Uterus (tissue), 4 donors: ENCODE data around the gene DGKG. TPM values are rescaled to one million over a fixed set of nuclear protein-coding genes. Genes with fewer than 3 reads are reported as not detected.

Experiments
- DNase-seq, 2 donors: peaks; one replicate each; pipeline ENCODE4 v3.0.0-alpha.2; 2019 to 2020
- H3K27ac ChIP-seq, 2 donors: fragments of 200-600 bp; sonication (generic); 1 replicate in 1 of 2; 2 replicates in 1 of 2; pipeline ENCODE4 v1.5.1; 2016 to 2018
- H3K27me3 ChIP-seq, 2 donors: fragments of 200-600 bp; sonication (generic); one replicate each; pipeline ENCODE4 v1.5.1; 2018 to 2019; ENCODE audit warnings: control low read depth in 1 of 2
- H3K36me3 ChIP-seq, 2 donors: fragments of 200-600 bp; sonication (generic); one replicate each; pipeline ENCODE4 v1.5.1; 2019; ENCODE audit warnings: control low read depth in 1 of 2
- H3K4me1 ChIP-seq, 2 donors: fragments of 200-600 bp; sonication (generic); one replicate each; pipeline ENCODE4 v1.5.1; 2018 to 2019; ENCODE audit warnings: control low read depth in 1 of 2
- H3K4me3 ChIP-seq, 2 donors: fragments of 200-600 bp; sonication (generic); 1 replicate in 1 of 2; 2 replicates in 1 of 2; pipeline ENCODE4 v1.5.1; 2018 to 2019; ENCODE audit warnings: mild to moderate bottlenecking in 1 of 2
- H3K9me3 ChIP-seq, 2 donors: fragments of 200-600 bp; sonication (generic); one replicate each; pipeline ENCODE4 v1.5.1; 2019; ENCODE audit warnings: control low read depth in 1 of 2
- POLR2A ChIP-seq, 2 donors: fragments of 450-650 bp; IDR thresholded peaks; one replicate each; pipeline ENCODE4 v1.6.1; 2016; ENCODE audit warnings: antibody characterized with exemption in 2 of 2, mild to moderate bottlenecking in 1 of 2, moderate library complexity in 1 of 2
- intact Hi-C: fragments of 100-400 bp; cut with DNase I; formaldehyde crosslinking; loops from one replicate; pipeline ENCODE4 v1.15.1; 2023; ENCODE audit warnings: low total_unique reads
- total RNA-seq, 4 donors: library from RNA; depleted of rRNA in 3 of 4; stranded (reverse); fragments of >200 nt in 3 of 4; gene quantifications; one replicate each; pipeline versions ENCODE4 v1.1.0 to v1.2.4, GENCODE V29; 2014 to 2023
- TF ChIP-seq, protein P1 (sequence below), 4 experiments: fragments of 200-600 bp in 2 of 4; fragments of 450-650 bp in 2 of 4; sonication (generic) in 2 of 4; IDR thresholded peaks; one replicate each; pipeline ENCODE4 v1.5.1; 2016 to 2019; ENCODE audit warnings: antibody characterized with exemption in 4 of 4, mild to moderate bottlenecking in 2 of 4, moderate library complexity in 1 of 4
- donor health status: DM: yes; HTN: yes; CAD: no.

The DGKG gene
- total RNA-seq, 4 donors from 2014 or later, result 1.9 to 10.8 (median 6.7) TPM

DNA sequence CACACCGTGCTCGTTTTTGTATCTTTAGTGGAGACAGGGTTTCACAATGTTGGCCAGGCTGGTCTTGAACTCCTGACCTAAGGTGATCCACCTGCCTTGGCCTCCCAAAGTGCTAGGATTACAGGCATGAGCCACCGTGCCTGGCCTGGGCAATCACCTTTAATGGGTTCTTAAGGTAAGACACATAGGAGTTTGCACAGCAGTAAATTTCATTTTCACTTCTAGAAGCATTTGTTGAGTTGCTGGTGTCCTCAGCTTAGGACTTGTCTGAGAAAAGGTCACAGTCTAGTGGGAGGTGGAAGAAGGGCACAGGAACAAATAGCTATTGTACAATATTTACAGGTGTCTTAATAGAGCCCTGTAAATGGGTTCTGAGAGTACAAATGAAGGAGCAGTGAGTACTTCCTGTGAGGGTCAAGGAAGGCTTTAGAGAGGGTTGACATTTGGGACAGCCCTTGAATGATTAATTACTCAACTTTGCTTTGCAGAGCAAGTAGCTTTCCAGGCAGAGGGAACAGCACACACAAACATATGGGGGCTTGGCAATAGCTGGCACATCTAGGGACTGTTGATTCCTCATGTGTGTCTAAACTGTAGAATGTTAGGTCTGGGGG, 244.4 kb downstream of the DGKG start:
- Histone ChIP-seq H3K27ac (no peak overlapping the region), H3K27me3 (no peaks in the 10 kb centered on the region), H3K4me3 (no peak overlapping the region), H3K9me3 (no peaks in the 10 kb centered on the region), H3K36me3 (no peaks in the 10 kb centered on the region), H3K4me1 (no peaks in the 10 kb centered on the region)
- TF ChIP-seq, protein P1, sequence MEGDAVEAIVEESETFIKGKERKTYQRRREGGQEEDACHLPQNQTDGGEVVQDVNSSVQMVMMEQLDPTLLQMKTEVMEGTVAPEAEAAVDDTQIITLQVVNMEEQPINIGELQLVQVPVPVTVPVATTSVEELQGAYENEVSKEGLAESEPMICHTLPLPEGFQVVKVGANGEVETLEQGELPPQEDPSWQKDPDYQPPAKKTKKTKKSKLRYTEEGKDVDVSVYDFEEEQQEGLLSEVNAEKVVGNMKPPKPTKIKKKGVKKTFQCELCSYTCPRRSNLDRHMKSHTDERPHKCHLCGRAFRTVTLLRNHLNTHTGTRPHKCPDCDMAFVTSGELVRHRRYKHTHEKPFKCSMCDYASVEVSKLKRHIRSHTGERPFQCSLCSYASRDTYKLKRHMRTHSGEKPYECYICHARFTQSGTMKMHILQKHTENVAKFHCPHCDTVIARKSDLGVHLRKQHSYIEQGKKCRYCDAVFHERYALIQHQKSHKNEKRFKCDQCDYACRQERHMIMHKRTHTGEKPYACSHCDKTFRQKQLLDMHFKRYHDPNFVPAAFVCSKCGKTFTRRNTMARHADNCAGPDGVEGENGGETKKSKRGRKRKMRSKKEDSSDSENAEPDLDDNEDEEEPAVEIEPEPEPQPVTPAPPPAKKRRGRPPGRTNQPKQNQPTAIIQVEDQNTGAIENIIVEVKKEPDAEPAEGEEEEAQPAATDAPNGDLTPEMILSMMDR (IDR thresholded peaks at IDR 0.05), result no peak
- no peak for TF ChIP-seq POLR2A (IDR thresholded peaks at IDR 0.05)
- no peak for DNase-seq
- intact Hi-C loops, result no loop called here

DNA sequence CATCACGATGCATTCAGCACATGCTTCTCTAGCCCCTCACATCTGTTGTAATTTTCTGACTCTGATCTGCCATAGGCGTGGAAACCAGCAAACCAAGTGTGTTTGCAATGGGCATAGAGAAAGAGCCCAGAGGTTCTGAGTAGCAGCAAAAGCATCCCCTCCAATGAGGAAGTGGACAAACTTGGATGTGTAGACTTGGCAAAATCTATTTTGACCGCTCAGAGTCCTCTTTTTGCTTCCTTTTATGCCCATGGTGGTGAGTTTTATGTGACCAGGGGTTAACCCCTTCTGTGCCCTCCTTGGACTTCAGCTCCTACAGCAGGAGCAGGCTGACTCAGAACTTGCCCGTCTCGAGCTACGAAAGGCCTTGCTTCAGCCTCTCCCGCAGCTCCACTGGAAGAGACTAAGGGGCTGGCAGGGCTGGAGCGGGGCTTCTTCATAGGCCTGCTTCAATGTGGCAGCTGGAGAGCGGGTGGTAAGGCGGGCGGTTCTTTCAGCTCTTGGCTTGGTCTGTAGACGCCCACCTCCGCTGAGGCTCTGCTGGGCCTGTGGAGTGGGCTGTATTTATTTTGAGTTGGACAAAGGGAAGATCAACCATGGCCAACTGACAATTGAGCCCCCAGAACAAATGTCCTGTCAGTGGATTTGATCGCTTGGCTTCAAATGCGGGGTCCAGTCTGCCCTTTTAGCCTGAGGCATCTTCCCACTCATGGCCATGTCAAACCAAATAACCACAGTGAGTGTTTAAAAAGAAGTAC, 246.6 kb downstream of the DGKG start:
- intact Hi-C loops, result no loop called here
- Histone ChIP-seq H3K36me3 (no peaks in the 10 kb centered on the region), H3K9me3 (no peaks in the 10 kb centered on the region), H3K27me3 (no peaks in the 10 kb centered on the region), H3K4me3 (no peak overlapping the region), H3K4me1 (no peaks in the 10 kb centered on the region), H3K27ac (no peak overlapping the region)
- no peak for DNase-seq
- TF ChIP-seq, protein P1 (IDR thresholded peaks at IDR 0.05), result no peak

DNA sequence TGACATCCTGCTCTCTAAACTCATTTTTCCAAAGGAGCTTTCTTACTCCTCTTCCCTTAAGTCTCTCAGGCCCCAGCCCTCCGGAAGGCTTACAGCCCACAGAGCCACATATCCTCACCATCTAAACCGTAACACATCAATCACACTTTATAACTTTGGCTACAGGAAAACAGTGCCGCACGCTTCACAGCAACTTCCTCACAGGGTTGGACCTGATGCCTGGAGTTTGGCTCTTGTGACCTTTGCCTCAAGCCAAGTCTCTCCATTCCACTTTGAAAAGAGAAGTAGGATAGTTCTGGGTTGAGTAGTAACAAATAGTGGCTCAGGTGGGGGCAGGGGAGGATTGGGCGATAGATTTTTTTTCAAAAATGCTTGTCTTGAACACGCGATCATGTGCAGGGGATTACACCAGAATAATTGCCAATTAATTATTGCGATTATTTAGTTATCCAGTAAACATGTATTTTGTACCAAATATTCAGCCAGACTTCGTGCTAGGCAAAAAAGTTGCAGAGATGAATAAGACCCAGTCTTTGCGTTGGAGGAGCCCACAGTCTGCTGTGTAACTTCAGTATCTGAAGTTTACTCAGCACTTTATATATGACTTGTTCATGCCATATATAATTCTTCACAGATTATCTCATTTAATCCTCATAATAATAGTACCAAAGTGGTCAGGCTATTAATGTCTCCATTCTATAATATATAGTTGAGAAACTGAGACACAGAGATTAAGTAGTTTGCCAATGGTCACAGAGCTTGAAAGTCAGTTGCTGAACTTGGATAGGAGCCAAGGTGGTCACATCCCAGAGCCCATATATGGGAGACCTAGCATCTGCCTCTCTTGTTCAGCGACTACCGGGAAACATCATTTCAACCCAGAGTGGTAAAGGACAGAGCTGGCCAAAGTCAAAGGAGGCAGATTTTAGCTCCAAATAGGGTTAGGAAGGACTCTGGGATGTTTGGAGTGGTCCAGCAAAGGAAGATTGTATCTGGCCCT, 250.8 kb downstream of the DGKG start:
- H3K36me3 ChIP-seq, result no peaks in the 10 kb centered on the region
- no peaks in the 10 kb centered on the region for H3K27me3 ChIP-seq
- H3K4me3 ChIP-seq, result no peak overlapping the region
- no peaks in the 10 kb centered on the region for H3K9me3 ChIP-seq
- H3K4me1 ChIP-seq, result no peaks in the 10 kb centered on the region
- no peak overlapping the region for H3K27ac ChIP-seq
- DNase-seq, result no peak
- TF ChIP-seq, protein P1 (IDR thresholded peaks at IDR 0.05), result no peak
- TF ChIP-seq POLR2A (IDR thresholded peaks at IDR 0.05), result no peak
- intact Hi-C loops, result no loop called here

DNA sequence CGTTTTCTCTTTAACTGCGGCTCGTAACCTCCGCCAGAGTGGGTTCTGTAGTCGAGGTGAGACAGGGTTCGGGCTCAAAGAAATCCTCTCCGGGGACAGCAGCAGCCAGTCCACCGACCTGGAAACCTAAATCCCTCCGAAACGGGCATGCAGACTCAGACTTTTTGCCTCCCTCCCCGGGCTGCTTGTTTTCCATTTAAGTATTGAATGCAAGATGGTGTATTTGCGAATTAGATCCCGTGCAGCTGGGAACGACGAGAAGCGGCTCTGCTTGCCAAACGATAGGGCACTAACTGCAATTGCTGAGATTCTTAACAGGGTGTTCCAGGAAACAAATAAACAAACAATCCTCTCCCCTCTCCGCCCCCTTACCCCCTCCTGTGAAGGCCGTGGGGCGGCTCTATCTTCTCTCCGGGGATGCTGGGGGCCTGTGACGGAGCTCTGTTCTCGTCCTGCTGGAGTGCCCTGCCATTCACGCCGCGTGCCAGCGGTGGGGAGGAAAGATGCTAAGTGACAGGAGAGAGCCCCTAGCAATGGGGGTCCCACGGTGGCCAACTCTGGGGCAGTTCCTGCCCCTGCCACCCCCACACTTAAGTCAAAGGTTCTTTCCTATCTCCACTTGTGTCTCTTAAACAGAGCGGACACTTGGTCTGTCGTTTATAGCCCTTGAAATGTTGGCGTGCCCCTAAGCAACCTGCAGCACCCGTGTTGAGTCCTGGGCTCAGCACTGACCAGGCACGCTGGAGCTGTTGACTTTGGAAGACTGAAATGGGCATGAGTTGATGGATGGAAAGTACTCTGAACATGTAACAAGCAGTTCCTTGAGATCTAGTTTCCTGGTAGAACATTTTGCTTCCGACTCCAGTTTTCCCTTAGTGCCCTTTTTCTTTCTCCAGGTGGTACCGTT, 251.9 kb downstream of the DGKG start:
- no peak for TF ChIP-seq POLR2A (IDR thresholded peaks at IDR 0.05)
- TF ChIP-seq, protein P1 (IDR thresholded peaks at IDR 0.05), result no peak
- DNase-seq, result peak; percentile 32
- Histone ChIP-seq H3K36me3 (no peaks in the 10 kb centered on the region), H3K9me3 (no peaks in the 10 kb centered on the region), H3K27me3 (no peaks in the 10 kb centered on the region), H3K27ac (peak overlapping the region; percentile 89 to 93), H3K4me3 (peak overlapping the region; percentile 53 to 58), H3K4me1 (no peaks in the 10 kb centered on the region)
- intact Hi-C loops, result no loop called here
